Esophagus (tissue), 2 donors: ENCODE measurements around the gene PCNT. TPM values are rescaled to one million over a fixed set of nuclear protein-coding genes. Genes with fewer than 3 reads are reported as not detected.

ENCODE experiments used
- H3K27ac ChIP-seq, 2 donors: one replicate each; pipeline ENCODE4 v1.5.1; 2013; ENCODE audit warnings: low read depth in 2 of 2, mild to moderate bottlenecking in 2 of 2, inconsistent platforms in 1 of 2, low read length in 1 of 2, moderate library complexity in 1 of 2
- H3K27me3 ChIP-seq, 2 donors: one replicate each; pipeline ENCODE4 v1.6.1; 2013; ENCODE audit warnings: low read length in 2 of 2, control low read depth in 1 of 2, mild to moderate bottlenecking in 1 of 2; ENCODE audit not compliant: insufficient read depth in 2 of 2, control insufficient read depth in 1 of 2
- H3K36me3 ChIP-seq, 2 donors: one replicate each; pipeline ENCODE4 v1.6.1; 2013; ENCODE audit warnings: low read length in 1 of 2; ENCODE audit not compliant: control insufficient read depth in 2 of 2, insufficient read depth in 2 of 2
- H3K4me1 ChIP-seq, 2 donors: one replicate each; pipeline ENCODE4 v1.6.1; 2013; ENCODE audit warnings: low read length in 1 of 2; ENCODE audit not compliant: control insufficient read depth in 2 of 2, insufficient read depth in 2 of 2
- H3K4me3 ChIP-seq, 2 donors: one replicate each; pipeline ENCODE4 v1.5.1; 2013; ENCODE audit warnings: low read length in 2 of 2, mild to moderate bottlenecking in 2 of 2, low read depth in 1 of 2, moderate library complexity in 1 of 2
- H3K9me3 ChIP-seq, 2 donors: one replicate each; pipeline ENCODE4 v1.6.1; 2013; ENCODE audit warnings: mild to moderate bottlenecking in 2 of 2, low read depth in 1 of 2, low read length in 1 of 2, moderate library complexity in 1 of 2; ENCODE audit not compliant: control insufficient read depth in 2 of 2, insufficient read depth in 1 of 2
- WGBS, 2 donors: extraction: QIAGEN DNeasy Blood & Tissue Kit; methylation state at CpG; one replicate each; pipeline ENCODE4 v1.1.7; 2013; 5-methylcytosine and 5-hydroxymethylcytosine counted together
- polyA plus RNA-seq, 2 donors: library from polyadenylated mRNA; stranded (reverse); fragments of 200-250 nt; gene quantifications; one replicate each; pipeline ENCODE4 v1.2.3, GENCODE V29; 2013
- donor health status: healthy with polysubstance abuse.
- donor health status: Bipolar disorder and iron deficiency.

Gene PCNT
- polyA plus RNA-seq, 2 donors, result 14.1 to 14.9 TPM

DNA sequence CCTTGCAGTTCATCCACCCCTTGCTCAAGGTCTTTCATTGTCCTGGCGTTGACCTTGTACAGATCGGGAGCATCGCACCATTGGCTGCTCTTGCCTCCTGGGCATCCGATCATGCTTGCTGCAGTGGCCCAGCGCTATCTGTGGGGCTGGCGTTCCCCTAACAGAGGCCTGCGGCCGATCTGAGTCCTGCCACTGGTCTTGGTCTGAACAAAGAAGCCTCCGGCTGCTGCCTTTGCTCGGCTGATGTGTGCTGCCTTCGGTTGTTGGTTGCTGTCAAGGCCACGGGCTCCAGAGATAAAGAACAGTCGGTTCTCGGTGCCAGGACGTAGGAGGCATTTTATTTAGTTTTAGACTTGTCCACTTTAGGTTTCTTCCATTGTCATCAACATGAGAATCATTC is 39.0 kb downstream of the PCNT start:
- H3K9me3 ChIP-seq, result no peaks in the 10 kb centered on the region
- no peak overlapping the region for H3K27ac ChIP-seq
- no peak overlapping the region for H3K4me3 ChIP-seq
- H3K4me1 ChIP-seq, result no peaks in the 10 kb centered on the region
- peaks cover 14 to 39% of the 10 kb centered on the region in 2 donors for H3K36me3 ChIP-seq
- H3K27me3 ChIP-seq, result no peaks in the 10 kb centered on the region
- WGBS, 2 donors, result 85 to 92% methylated on average over 15 of the region's 15 CpGs

DNA sequence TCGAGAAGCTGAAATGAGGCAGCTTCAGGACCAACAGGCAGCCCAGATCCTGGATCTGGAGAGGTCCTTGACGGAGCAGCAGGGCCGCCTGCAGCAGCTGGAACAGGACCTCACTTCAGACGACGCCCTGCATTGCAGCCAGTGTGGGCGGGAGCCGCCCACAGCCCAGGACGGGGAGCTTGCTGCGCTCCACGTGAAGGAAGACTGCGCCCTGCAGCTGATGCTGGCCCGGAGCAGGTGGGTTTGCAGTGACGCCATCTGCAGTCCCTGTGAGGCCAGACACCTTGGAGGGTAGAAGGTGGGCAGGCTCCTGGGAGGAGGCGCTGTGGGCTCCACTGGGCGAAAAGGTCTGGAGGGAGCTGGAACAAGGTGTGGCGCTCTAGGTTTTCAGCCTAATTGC is 39.7 kb downstream of the PCNT start:
- H3K4me3 ChIP-seq, result no peak overlapping the region
- H3K9me3 ChIP-seq, result no peaks in the 10 kb centered on the region
- H3K36me3 ChIP-seq, result peaks cover 11 to 38% of the 10 kb centered on the region in 2 donors
- 90 to 93% methylated on average over 16 of the region's 16 CpGs for WGBS, 2 donors
- no peak overlapping the region for H3K27ac ChIP-seq
- H3K4me1 ChIP-seq, result no peaks in the 10 kb centered on the region
- H3K27me3 ChIP-seq, result no peaks in the 10 kb centered on the region

GRCh38 chr21:46366091-46366490 is 42.1 kb downstream of the PCNT start:
- WGBS, 2 donors, result 94 to 95% methylated on average over 11 of the region's 11 CpGs
- no peak overlapping the region for H3K4me3 ChIP-seq
- H3K36me3 ChIP-seq, result peaks cover 11 to 40% of the 10 kb centered on the region in 2 donors
- no peaks in the 10 kb centered on the region for H3K4me1 ChIP-seq
- H3K27ac ChIP-seq, result no peak overlapping the region
- H3K9me3 ChIP-seq, result no peaks in the 10 kb centered on the region
- no peaks in the 10 kb centered on the region for H3K27me3 ChIP-seq

DNA sequence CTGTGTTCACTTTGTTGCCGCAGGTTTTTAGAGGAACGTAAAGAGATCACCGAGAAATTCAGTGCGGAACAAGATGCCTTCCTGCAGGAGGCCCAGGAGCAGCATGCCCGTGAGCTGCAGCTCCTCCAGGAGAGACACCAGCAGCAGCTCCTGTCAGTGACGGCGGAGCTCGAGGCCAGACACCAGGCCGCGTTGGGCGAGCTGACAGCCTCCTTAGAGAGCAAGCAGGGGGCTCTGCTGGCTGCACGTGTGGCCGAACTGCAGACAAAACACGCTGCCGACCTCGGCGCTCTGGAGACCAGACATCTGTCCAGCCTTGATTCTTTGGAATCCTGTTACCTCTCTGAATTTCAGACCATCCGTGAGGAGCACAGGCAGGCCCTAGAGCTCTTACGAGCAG is 42.6 kb downstream of the PCNT start:
- H3K36me3 ChIP-seq, result peaks cover 11 to 41% of the 10 kb centered on the region in 2 donors

GRCh38 chr21:46366966-46367365 is 43.0 kb downstream of the PCNT start:
- H3K36me3 ChIP-seq, result peaks cover 14 to 43% of the 10 kb centered on the region in 2 donors
- H3K27me3 ChIP-seq, result no peaks in the 10 kb centered on the region
- WGBS, 2 donors, result 95 to 97% methylated on average over 20 of the region's 20 CpGs
- H3K27ac ChIP-seq, result no peak overlapping the region
- H3K4me1 ChIP-seq, result no peaks in the 10 kb centered on the region
- no peak overlapping the region for H3K4me3 ChIP-seq
- no peaks in the 10 kb centered on the region for H3K9me3 ChIP-seq

More for the DNA sequence above, 42.6 kb downstream of the PCNT start:
- H3K27ac ChIP-seq, result no peak overlapping the region
- WGBS, 2 donors, result 91 to 93% methylated on average over 19 of the region's 19 CpGs
- H3K9me3 ChIP-seq, result no peaks in the 10 kb centered on the region
- H3K27me3 ChIP-seq, result no peaks in the 10 kb centered on the region
- no peaks in the 10 kb centered on the region for H3K4me1 ChIP-seq
- no peak overlapping the region for H3K4me3 ChIP-seq

DNA sequence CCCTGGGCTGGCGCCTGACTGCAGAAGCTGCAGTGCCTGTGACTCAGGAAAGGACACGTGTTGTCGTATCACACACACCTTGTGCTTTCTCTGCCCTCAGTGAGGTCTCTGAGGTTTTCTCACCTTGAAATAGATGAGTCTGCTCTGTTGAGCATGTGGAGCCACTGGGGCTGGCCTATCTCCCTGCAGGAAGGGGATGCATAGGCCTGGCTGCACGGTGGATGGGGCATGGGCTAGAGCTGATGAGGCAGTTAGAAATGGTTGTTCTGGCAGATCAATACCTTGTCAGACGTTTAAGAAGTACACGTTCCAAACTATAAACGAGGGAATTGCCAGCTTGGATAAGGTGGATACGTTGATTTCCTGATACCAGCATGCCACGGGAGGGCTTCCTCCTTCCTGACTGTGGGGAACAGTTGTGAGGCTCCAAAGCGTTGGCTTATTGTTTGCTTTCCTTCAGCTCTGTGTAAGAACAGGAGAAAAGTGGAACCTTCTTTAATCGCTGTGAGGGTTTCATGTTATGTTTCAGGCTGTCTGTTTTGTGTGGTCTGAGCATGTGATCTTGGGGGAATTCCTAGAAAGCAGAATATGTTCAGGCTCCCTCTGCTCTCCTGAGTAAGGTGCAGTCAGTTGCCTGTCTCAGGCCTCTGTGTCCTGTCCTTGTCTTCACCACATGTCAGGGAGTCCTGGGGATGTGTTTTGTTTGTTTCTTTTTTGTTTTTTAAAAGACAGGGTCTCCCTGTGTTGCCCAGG is 44.8 kb downstream of the PCNT start:
- H3K36me3 ChIP-seq, result peaks cover 16 to 36% of the 10 kb centered on the region in 2 donors
- H3K27ac ChIP-seq, result no peak overlapping the region
- no peaks in the 10 kb centered on the region for H3K9me3 ChIP-seq
- no peaks in the 10 kb centered on the region for H3K4me1 ChIP-seq
- H3K4me3 ChIP-seq, result no peak overlapping the region
- WGBS, 2 donors, result 65 to 67% methylated on average over 11 of the region's 11 CpGs
- H3K27me3 ChIP-seq, result no peaks in the 10 kb centered on the region

GRCh38 chr21:46369520-46370235 is 45.7 kb downstream of the PCNT start:
- H3K4me1 ChIP-seq, result no peaks in the 10 kb centered on the region
- WGBS, 2 donors, result 86 to 88% methylated on average over 20 of the region's 20 CpGs
- H3K4me3 ChIP-seq, result no peak overlapping the region
- no peaks in the 10 kb centered on the region for H3K27me3 ChIP-seq
- H3K36me3 ChIP-seq, result peaks cover 11 to 31% of the 10 kb centered on the region in 2 donors
- H3K27ac ChIP-seq, result no peak overlapping the region
- H3K9me3 ChIP-seq, result no peaks in the 10 kb centered on the region

DNA sequence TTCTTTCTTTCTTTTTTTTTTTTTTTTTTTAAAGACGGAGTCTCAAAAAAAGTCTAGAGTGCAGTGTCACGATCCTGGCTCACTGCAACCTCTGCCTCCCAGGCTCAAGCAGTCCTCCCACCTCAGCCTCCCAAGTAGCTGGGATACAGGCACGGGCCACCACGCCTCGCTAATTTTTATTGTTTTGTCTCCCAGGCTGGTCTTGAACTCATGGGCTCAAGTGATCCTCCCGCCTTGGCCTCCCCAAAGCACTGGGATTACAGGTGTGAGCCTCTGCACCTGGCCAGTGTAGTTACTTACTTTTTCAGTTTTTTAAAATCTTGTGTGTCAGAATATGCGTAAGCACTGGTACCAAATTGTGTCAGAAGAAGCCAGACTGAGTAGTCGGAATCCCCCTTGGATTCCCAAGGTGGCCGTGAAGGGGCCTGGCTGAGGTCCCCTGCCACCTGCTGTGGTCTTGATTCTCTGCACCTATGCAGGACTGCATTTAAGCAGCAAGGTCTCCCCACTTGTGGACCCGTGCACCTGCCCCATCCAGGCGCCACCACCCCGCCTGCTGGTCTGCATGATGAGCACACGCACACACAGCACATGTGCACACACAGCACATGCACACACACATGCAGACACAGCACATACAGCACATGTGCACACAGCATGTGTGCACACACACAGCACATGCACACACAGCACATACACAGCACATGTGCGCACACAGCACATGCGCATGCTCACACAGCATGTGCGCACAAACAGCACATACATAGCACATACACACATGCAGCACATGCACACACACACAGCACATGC is 47.5 kb downstream of the PCNT start:
- Histone ChIP-seq H3K4me1 (no peaks in the 10 kb centered on the region), H3K36me3 (peaks cover 9 to 28% of the 10 kb centered on the region in 2 donors), H3K4me3 (no peak overlapping the region), H3K9me3 (no peaks in the 10 kb centered on the region), H3K27me3 (no peaks in the 10 kb centered on the region), H3K27ac (no peak overlapping the region)
- WGBS, 2 donors, result 94 to 95% methylated on average over 16 of the region's 16 CpGs

- H3K9me3 ChIP-seq, result no peaks in the 10 kb centered on the region
- H3K4me1 ChIP-seq, result no peaks in the 10 kb centered on the region
- no peak overlapping the region for H3K4me3 ChIP-seq
- peaks cover 9 to 22% of the 10 kb centered on the region in 2 donors for H3K36me3 ChIP-seq
- no peak overlapping the region for H3K27ac ChIP-seq
- WGBS, 2 donors, result 96 to 97% methylated on average over 7 of the region's 7 CpGs
- H3K27me3 ChIP-seq, result no peaks in the 10 kb centered on the region
Measured at GRCh38 chr21:46372014-46372485, 48.1 kb downstream of the PCNT start.
